Mesodermal cell (in vitro differentiated cells): ENCODE measurements around the gene SDK2.
A peak's percentile ranks its signal among the peaks of the same experiment; 100 is the strongest.

ENCODE experiments used
- H3K27ac ChIP-seq: 2 replicates; pipeline ENCODE4 v1.7.0; 2013; ENCODE audit warnings: mild to moderate bottlenecking, low read depth, low read length, moderate library complexity; ENCODE audit not compliant: severe bottlenecking
- H3K36me3 ChIP-seq: 2 replicates; pipeline ENCODE4 v1.7.1; 2013; ENCODE audit warnings: mild to moderate bottlenecking, low read length, moderate library complexity; ENCODE audit not compliant: control insufficient read depth, insufficient read depth
- H3K4me1 ChIP-seq: one replicate; pipeline ENCODE4 v1.7.1; 2013; ENCODE audit warnings: mild to moderate bottlenecking, low read length; ENCODE audit not compliant: insufficient read depth, control insufficient read depth, poor library complexity, severe bottlenecking
- H3K4me3 ChIP-seq: 2 replicates; pipeline ENCODE4 v1.7.0; 2013; ENCODE audit warnings: low read length, control low read depth, mild to moderate bottlenecking; ENCODE audit not compliant: insufficient read depth, poor library complexity, severe bottlenecking; ENCODE audit errors: extremely low read depth
- H3K9me3 ChIP-seq: 2 replicates; pipeline ENCODE4 v1.7.1; 2013; ENCODE audit warnings: mild to moderate bottlenecking, low read length, moderate library complexity; ENCODE audit not compliant: control insufficient read depth
- WGBS, 2 experiments: methylation state at CpG; one replicate each; pipeline ENCODE4 v1.1.5; 2013; ENCODE audit warnings: missing lambda C conversion rate in 2 of 2; ENCODE audit not compliant: insufficient coverage in 2 of 2; 5-methylcytosine and 5-hydroxymethylcytosine counted together

SDK2 gene

DNA sequence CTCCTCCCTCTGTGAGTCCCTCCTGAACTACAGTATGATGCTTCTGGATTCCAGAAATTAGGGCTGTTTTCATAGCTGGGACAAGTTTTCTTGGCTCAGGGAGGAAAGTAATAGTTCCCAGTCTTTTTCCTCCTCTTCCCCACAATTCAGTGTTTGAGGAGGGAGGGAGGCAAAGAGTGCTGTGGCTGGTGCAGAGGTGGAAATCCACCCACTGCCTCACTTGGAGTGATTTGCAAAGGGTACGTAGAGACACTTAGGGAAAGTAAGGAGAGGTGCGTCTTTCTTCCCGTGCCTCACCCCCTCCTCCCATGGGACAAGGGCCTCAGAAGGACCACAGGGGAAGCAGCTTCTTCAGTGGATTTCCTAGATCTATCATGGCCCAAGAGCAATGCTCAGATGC lies 21.9 kb downstream of the SDK2 start:
- Histone ChIP-seq H3K9me3 (peaks cover 6% of the 10 kb centered on the region), H3K36me3 (no peaks in the 10 kb centered on the region), H3K4me3 (no peak overlapping the region), H3K27ac (no peak overlapping the region), H3K4me1 (peaks cover 37% of the 10 kb centered on the region)
- WGBS, 2 experiments: 100% methylated on average over 3 of the region's 3 CpGs; no CpG with 5 or more reads in 1 of the 2 experiments

DNA sequence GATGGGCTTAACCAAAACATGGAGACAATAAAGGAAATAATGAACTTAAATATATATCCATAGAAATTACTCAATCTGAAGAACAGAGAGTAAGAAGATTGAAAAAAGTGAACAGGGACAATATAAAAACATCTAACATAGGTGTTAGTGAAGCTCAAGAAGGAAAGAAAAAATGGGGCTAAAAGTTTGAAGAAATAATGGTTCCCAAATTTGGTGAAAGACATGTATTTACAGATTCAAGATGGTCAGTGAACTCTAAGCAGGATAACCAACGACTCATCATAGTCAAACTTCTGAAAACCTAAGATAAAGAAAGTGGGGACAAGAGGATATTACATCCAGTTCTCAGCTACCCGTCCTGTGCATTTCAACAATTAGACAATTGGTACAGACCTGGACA lies 22.6 kb downstream of the SDK2 start:
- H3K36me3 ChIP-seq: no peaks in the 10 kb centered on the region
- peaks cover 6% of the 10 kb centered on the region for H3K9me3 ChIP-seq
- no peak overlapping the region for H3K27ac ChIP-seq
- H3K4me3 ChIP-seq: no peak overlapping the region
- H3K4me1 ChIP-seq: peaks cover 43% of the 10 kb centered on the region
- 95 to 100% methylated on average over 1 to 2 of the region's 2 CpGs for WGBS, 2 experiments

- H3K9me3 ChIP-seq: peaks cover 6% of the 10 kb centered on the region
- no peak overlapping the region for H3K27ac ChIP-seq
- peaks cover 43% of the 10 kb centered on the region for H3K4me1 ChIP-seq
- WGBS, 2 experiments: 67 to 75% methylated on average over 1 of the region's 3 CpGs
- no peak overlapping the region for H3K4me3 ChIP-seq
- H3K36me3 ChIP-seq: no peaks in the 10 kb centered on the region
These were observed 23.8 kb downstream of the SDK2 start for GRCh38 chr17:73620414-73620813.

- peak overlapping the region; percentile 81 for H3K27ac ChIP-seq
- peaks cover 36% of the 10 kb centered on the region for H3K4me1 ChIP-seq
- H3K9me3 ChIP-seq: peaks cover 6% of the 10 kb centered on the region
- no peak overlapping the region for H3K4me3 ChIP-seq
- H3K36me3 ChIP-seq: no peaks in the 10 kb centered on the region
- WGBS, 2 experiments: 75 to 80% methylated on average over 1 to 5 of the region's 5 CpGs
These were observed 26.7 kb downstream of the SDK2 start for GRCh38 chr17:73617501-73617900.

- H3K27ac ChIP-seq: peak overlapping the region; percentile 81
- H3K4me1 ChIP-seq: peaks cover 41% of the 10 kb centered on the region
- WGBS, 2 experiments: 64 to 78% methylated on average over 4 to 6 of the region's 8 CpGs
These were observed 27.3 kb downstream of the SDK2 start for GRCh38 chr17:73616873-73617404.

DNA sequence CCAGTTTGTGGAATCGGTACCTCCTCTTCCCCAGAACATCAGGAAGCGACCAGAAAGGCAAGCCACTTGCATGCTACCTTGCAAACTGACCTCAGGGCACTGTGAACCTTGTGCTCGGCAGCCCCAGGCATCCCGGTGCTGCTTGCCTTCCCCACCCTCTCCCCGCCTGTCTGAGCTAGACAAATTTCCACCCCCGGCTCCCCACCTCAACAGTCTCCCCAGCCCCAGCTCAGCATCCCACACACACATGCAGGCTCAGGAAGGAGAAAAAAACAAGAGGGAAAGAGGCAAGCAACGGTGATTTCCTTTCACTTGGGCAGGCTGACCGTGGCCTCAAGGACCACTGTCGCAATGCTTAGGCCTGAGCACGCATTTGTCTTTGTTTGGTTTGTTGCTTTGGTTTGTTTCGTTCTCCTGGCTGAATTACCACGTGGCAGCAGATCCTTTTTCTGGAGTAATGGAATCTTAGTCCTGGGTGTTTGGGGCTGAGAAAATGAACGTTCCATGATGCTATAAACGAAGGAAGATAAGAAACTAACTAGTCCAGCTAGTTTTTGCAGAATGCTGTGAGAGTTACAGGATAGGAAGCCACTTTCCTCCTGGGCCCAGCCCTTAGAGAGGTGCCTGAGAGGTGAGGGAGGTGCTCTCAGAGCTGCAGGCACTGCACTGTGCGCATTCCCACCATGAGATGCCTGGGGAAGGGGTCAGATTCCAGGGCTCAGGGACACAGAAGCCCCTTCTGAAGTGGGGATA lies 27.9 kb downstream of the SDK2 start:
- peaks cover 6% of the 10 kb centered on the region for H3K9me3 ChIP-seq
- WGBS, 2 experiments: 54 to 62% methylated on average over 10 to 11 of the region's 15 CpGs
- peak overlapping the region; percentile 81 for H3K27ac ChIP-seq
- H3K4me1 ChIP-seq: peaks cover 47% of the 10 kb centered on the region
- H3K36me3 ChIP-seq: no peaks in the 10 kb centered on the region
- H3K4me3 ChIP-seq: no peak overlapping the region

More at GRCh38 chr17:73616873-73617404, 27.3 kb downstream of the SDK2 start:
- no peak overlapping the region for H3K4me3 ChIP-seq
- no peaks in the 10 kb centered on the region for H3K36me3 ChIP-seq
- peaks cover 6% of the 10 kb centered on the region for H3K9me3 ChIP-seq

GRCh38 chr17:73614256-73614655 lies 30.0 kb downstream of the SDK2 start:
- Histone ChIP-seq H3K36me3 (no peaks in the 10 kb centered on the region), H3K9me3 (peaks cover 2% of the 10 kb centered on the region), H3K4me1 (peaks cover 67% of the 10 kb centered on the region), H3K4me3 (peak overlapping the region; percentile 8), H3K27ac (peak overlapping the region; percentile 97)
- 18 to 26% methylated on average over 3 to 6 of the region's 9 CpGs for WGBS, 2 experiments

- peak overlapping the region; percentile 97 for H3K27ac ChIP-seq
- H3K4me1 ChIP-seq: peaks cover 71% of the 10 kb centered on the region
- 1 to 4% methylated on average over 9 to 10 of the region's 23 CpGs for WGBS, 2 experiments
- peak overlapping the region; percentile 8 for H3K4me3 ChIP-seq
- H3K9me3 ChIP-seq: no peaks in the 10 kb centered on the region
- H3K36me3 ChIP-seq: no peaks in the 10 kb centered on the region
These were observed 30.7 kb downstream of the SDK2 start for GRCh38 chr17:73613271-73614233.

GRCh38 chr17:73612031-73612472 lies 32.2 kb downstream of the SDK2 start:
- WGBS, 2 experiments: 82 to 86% methylated on average over 8 to 9 of the region's 14 CpGs
- Histone ChIP-seq H3K36me3 (no peaks in the 10 kb centered on the region), H3K9me3 (no peaks in the 10 kb centered on the region), H3K27ac (peak overlapping the region; percentile 3), H3K4me1 (peaks cover 67% of the 10 kb centered on the region), H3K4me3 (no peak overlapping the region)

GRCh38 chr17:73611630-73612029 lies 32.6 kb downstream of the SDK2 start:
- Histone ChIP-seq H3K4me3 (no peak overlapping the region), H3K9me3 (no peaks in the 10 kb centered on the region), H3K4me1 (peaks cover 62% of the 10 kb centered on the region), H3K36me3 (no peaks in the 10 kb centered on the region), H3K27ac (no peak overlapping the region)
- WGBS, 2 experiments: 84 to 92% methylated on average over 5 to 7 of the region's 7 CpGs
